Superior temporal gyrus (tissue), 1 donor: ENCODE results near the gene POLN.

Experiments
- DNase-seq: peaks from one replicate; pipeline ENCODE4 v3.0.0-alpha.2; 2016; ENCODE audit errors: extremely low spot score

The POLN gene

GRCh38 chr4:2070421-2071251 is 171.3 kb downstream of the POLN start:
- no peak for DNase-seq

GRCh38 chr4:2069986-2070385 is 171.9 kb downstream of the POLN start:
- no peak for DNase-seq

- no peak for DNase-seq
These were observed 172.6 kb downstream of the POLN start for GRCh38 chr4:2069161-2069971.

GRCh38 chr4:2068566-2068965 is 173.4 kb downstream of the POLN start:
- no peak for DNase-seq

- DNase-seq, result no peak
These were observed 173.8 kb downstream of the POLN start for GRCh38 chr4:2068198-2068470.

- no peak for DNase-seq
These were observed 174.3 kb downstream of the POLN start for GRCh38 chr4:2067446-2068197.

GRCh38 chr4:2066571-2067445 is 175.1 kb downstream of the POLN start:
- DNase-seq, result no peak

- DNase-seq, result no peak
These were observed 175.8 kb downstream of the POLN start for GRCh38 chr4:2066011-2066551.

- no peak for DNase-seq
These were observed 176.6 kb downstream of the POLN start for GRCh38 chr4:2065106-2065930.

- DNase-seq, result no peak
These were observed 177.5 kb downstream of the POLN start for GRCh38 chr4:2064276-2064991.

GRCh38 chr4:2063557-2064275 is 178.2 kb downstream of the POLN start:
- no peak for DNase-seq

GRCh38 chr4:2062808-2063524 is 179.0 kb downstream of the POLN start:
- DNase-seq, result no peak

- DNase-seq, result no peak
These were observed 179.6 kb downstream of the POLN start for GRCh38 chr4:2062168-2062807.

- no peak for DNase-seq
These were observed 180.5 kb downstream of the POLN start for GRCh38 chr4:2061186-2062131.

GRCh38 chr4:2060611-2061185 is 181.2 kb downstream of the POLN start:
- DNase-seq, result no peak
